ENCODE data around the gene GEMIN7.

The GEMIN7 gene

GRCh38 chr19:45095496-45096413 lies 16.7 kb downstream of the GEMIN7 start:
- Histone ChIP-seq H3K4me2 (ENCODE audit: low read depth, low read length, poor library complexity, severe bottlenecking) (no peak overlapping the region), H2AFZ (ENCODE audit: low read depth, low read length, severe bottlenecking) (no peak overlapping the region), H3K9ac (ENCODE audit: low read length) (no peak overlapping the region), H3K27ac (ENCODE audit: low read depth, low read length) (no peak overlapping the region), H3K4me3 (ENCODE audit: insufficient read depth, low read length, poor library complexity, severe bottlenecking) (no peak overlapping the region), H3K9me3 (ENCODE audit: insufficient read depth, low read length) (peaks cover 5% of the 10 kb centered on the region; the same call in 1 of the 2 replicates), H4K20me1 (ENCODE audit: low read depth, low read length) (no peaks in the 10 kb centered on the region; the same call in 1 of the 2 replicates), H3F3A (ENCODE audit: insufficient read depth) (peaks cover 11% of the 10 kb centered on the region), H3K27me3 (ENCODE audit: low read length) (no peaks in the 10 kb centered on the region), H3K9me2 (replicated peaks; ENCODE audit: insufficient read depth, low read length) (no peaks in the 10 kb centered on the region), H3K79me2 (ENCODE audit: insufficient read depth, low read length) (peaks cover 77% of the 10 kb centered on the region), H3K36me3 (ENCODE audit: low read length) (peaks cover 7% of the 10 kb centered on the region)
- no peak for TF ChIP-seq CTCF (IDR thresholded peaks at IDR 0.05; ENCODE audit: insufficient read depth, low read length, poor library complexity, severe bottlenecking)

- no peak overlapping the region for H2AFZ ChIP-seq (ENCODE audit: low read depth, low read length, severe bottlenecking)
- H3K9me2 ChIP-seq (replicated peaks; ENCODE audit: insufficient read depth, low read length): no peaks in the 10 kb centered on the region
- H3K4me2 ChIP-seq (ENCODE audit: low read depth, low read length, poor library complexity, severe bottlenecking): no peak overlapping the region
- no peaks in the 10 kb centered on the region for H3K36me3 ChIP-seq (ENCODE audit: low read length)
- H3K79me2 ChIP-seq (ENCODE audit: insufficient read depth, low read length): peaks cover 87% of the 10 kb centered on the region
- H3K27ac ChIP-seq (ENCODE audit: low read depth, low read length): no peak overlapping the region
- H3K27me3 ChIP-seq (ENCODE audit: low read length): no peaks in the 10 kb centered on the region
- H3K9me3 ChIP-seq (ENCODE audit: insufficient read depth, low read length): no peaks in the 10 kb centered on the region
- no peak overlapping the region for H3K9ac ChIP-seq (ENCODE audit: low read length)
- H3K4me3 ChIP-seq (ENCODE audit: insufficient read depth, low read length, poor library complexity, severe bottlenecking): no peak overlapping the region
- peaks cover 4% of the 10 kb centered on the region for H3F3A ChIP-seq (ENCODE audit: insufficient read depth)
- no peaks in the 10 kb centered on the region; the same call in 1 of the 2 replicates for H4K20me1 ChIP-seq (ENCODE audit: low read depth, low read length)
- TF ChIP-seq EZH2phosphoT487 (conservative IDR thresholded peaks at IDR 0.05; ENCODE audit: low read length) (no peak), CTCF (IDR thresholded peaks at IDR 0.05; ENCODE audit: insufficient read depth, low read length, poor library complexity, severe bottlenecking) (no peak)
Measured at GRCh38 chr19:45096700-45097099, 17.6 kb downstream of the GEMIN7 start.

GRCh38 chr19:45097450-45097775 lies 18.4 kb downstream of the GEMIN7 start:
- Histone ChIP-seq H3K9ac (ENCODE audit: low read length) (no peak overlapping the region), H3K9me2 (replicated peaks; ENCODE audit: insufficient read depth, low read length) (no peaks in the 10 kb centered on the region), H3F3A (ENCODE audit: insufficient read depth) (no peaks in the 10 kb centered on the region), H3K27ac (ENCODE audit: low read depth, low read length) (no peak overlapping the region), H3K9me3 (ENCODE audit: insufficient read depth, low read length) (no peaks in the 10 kb centered on the region), H3K27me3 (ENCODE audit: low read length) (no peaks in the 10 kb centered on the region), H3K4me3 (ENCODE audit: insufficient read depth, low read length, poor library complexity, severe bottlenecking) (no peak overlapping the region), H3K4me2 (ENCODE audit: low read depth, low read length, poor library complexity, severe bottlenecking) (no peak overlapping the region), H4K20me1 (ENCODE audit: low read depth, low read length) (no peaks in the 10 kb centered on the region; the same call in 1 of the 2 replicates), H3K36me3 (ENCODE audit: low read length) (no peaks in the 10 kb centered on the region), H2AFZ (ENCODE audit: low read depth, low read length, severe bottlenecking) (no peak overlapping the region), H3K79me2 (ENCODE audit: insufficient read depth, low read length) (peaks cover 93% of the 10 kb centered on the region)
- TF ChIP-seq CTCF (IDR thresholded peaks at IDR 0.05; ENCODE audit: insufficient read depth, low read length, poor library complexity, severe bottlenecking) (no peak), EZH2phosphoT487 (conservative IDR thresholded peaks at IDR 0.05; ENCODE audit: low read length) (no peak)

Measured in SU-DHL-6 (cell line).